ENCODE results near the gene DERA. TPM values are rescaled to one million over a fixed set of nuclear protein-coding genes. Genes with fewer than 3 reads are reported as not detected.
"Not testable (repeated sequence)": the region's sequence is repeated elsewhere in the genome, so short reads cannot be mapped to it uniquely, and the experiment has no call there.

Gene DERA
- total RNA-seq, 2 experiments from 2014 or later, result 28.3 to 34.0 TPM

DNA sequence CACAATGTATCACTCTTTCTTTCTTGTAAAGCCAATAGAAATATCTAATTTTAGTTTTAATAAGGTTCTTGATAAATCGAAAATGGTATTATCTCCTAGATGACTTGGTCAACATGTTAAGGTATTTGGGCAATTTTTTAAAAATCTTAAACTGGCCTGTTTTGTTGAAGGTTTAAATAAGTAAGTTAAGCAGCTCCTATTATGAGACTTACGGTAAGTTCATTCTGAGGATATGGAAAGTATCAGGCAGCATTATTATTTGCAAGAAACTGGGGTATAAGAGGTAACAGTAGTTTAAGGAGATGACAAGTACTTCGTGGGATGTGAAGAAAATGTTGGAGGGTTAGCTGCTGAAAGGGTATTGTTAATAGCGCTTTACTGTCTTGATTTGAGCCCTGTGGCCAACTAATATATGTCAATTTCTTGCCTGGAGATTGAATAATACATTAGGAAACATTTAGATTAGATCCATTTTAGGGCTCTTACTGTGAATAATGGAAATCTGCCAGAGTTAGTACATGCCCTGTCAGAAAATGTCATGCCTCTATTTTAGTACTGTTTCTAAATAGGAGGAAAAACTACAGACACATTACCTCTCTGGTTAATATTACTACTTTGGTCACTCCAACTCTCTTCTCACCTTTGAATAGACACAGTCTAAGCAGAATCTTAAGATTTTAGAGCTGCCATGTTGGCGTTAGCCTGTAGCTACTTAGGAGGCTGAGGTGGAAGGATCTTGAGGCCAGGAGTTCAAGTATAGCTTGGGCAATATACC is 23.9 kb upstream of the DERA start:
- no peaks in the 10 kb centered on the region for H3K9me3 Mint-ChIP-seq
- H3K36me3 Mint-ChIP-seq, result peaks cover 45% of the 10 kb centered on the region
- H3K27me3 Mint-ChIP-seq, result peaks cover 1% of the 10 kb centered on the region
- no peak overlapping the region for H3K4me3 Mint-ChIP-seq
- H3K4me1 Mint-ChIP-seq, result peaks cover 42% of the 10 kb centered on the region
- no peak for DNase-seq
- no peak overlapping the region for H3K27ac Mint-ChIP-seq

DNA sequence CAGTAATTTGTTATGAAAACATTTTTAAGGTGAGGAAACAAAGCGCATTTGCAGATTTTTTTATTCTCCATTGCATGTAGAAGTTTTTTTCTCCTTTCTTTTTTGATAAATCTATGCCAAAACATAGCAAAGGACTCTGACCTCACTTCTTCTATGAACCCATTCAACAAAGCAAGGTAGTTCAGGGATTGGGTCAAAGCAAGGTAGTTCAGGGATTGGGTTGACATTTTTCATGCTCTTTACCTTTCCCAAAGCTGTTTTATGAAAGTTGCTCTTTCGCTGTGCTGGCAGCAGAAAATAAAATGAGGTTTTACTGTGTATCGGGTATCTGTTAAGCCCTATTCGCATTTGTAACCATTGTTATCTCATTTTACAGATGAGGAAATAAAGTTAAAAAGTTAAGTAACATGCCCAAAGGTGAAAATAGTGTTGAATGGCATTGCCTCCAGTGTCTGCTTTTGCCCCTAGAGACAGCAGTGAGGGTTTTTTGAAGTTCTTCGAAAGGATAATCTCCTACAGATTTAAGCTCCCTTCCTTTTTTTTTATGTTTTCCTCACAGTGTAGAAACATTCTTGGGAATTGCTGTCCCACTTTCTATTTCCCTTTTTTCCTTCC is 18.4 kb upstream of the DERA start:
- Mint-ChIP-seq H3K27ac (no peak overlapping the region), H3K4me3 (no peak overlapping the region), H3K9me3 (no peaks in the 10 kb centered on the region)

DNA sequence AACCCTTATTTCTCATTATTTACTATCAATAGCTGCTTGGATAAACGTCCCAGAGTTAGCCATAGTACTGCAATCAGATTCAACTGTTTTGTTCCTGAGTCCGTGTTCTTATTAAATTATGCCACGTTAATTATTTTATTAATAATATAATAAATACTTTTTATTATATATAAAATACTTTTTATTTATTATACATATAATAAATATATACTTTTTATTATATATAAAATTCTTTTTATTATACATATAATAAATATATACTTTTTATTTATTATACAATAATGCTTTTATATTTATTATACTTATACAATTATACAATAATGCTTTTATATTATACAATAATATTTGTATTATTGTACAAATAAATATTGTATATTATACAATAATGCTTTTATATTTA is 17.9 kb upstream of the DERA start:
- no peak for DNase-seq
- no peaks in the 10 kb centered on the region for H3K9me3 Mint-ChIP-seq
- no peak overlapping the region for H3K27ac Mint-ChIP-seq

More for the DNA sequence above, 18.4 kb upstream of the DERA start:
- Mint-ChIP-seq H3K4me1 (peaks cover 9% of the 10 kb centered on the region), H3K27me3 (no peaks in the 10 kb centered on the region), H3K36me3 (peaks cover 5% of the 10 kb centered on the region)
- no peak for DNase-seq

DNA sequence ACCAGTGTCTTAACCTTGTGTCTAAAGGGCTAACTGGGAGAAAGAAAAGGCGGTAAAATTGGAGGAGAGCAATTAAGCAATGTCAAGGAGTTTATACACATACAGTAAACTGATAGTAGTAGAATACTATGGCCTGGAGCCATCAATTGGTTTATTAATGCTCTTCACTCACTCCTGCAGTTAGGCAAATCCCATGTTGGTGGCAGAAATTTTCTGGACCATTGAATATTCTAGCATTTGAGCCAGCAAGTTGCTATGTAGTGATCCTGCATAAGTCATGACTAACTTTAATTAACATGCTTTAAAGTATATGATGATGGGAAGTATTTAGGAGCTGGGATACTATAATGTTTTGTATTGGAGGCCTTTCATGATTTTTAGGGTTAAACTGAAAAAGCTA is 14.3 kb upstream of the DERA start:
- H3K4me1 Mint-ChIP-seq, result peaks cover 10% of the 10 kb centered on the region
- no peaks in the 10 kb centered on the region for H3K9me3 Mint-ChIP-seq
- peaks cover 16% of the 10 kb centered on the region for H3K36me3 Mint-ChIP-seq
- no peak for DNase-seq
- H3K27me3 Mint-ChIP-seq, result no peaks in the 10 kb centered on the region
- H3K4me3 Mint-ChIP-seq, result no peak overlapping the region
- H3K27ac Mint-ChIP-seq, result no peak overlapping the region

More for the DNA sequence above, 17.9 kb upstream of the DERA start:
- no peak overlapping the region for H3K4me3 Mint-ChIP-seq
- no peaks in the 10 kb centered on the region for H3K27me3 Mint-ChIP-seq
- H3K36me3 Mint-ChIP-seq, result peaks cover 5% of the 10 kb centered on the region
- peaks cover 7% of the 10 kb centered on the region for H3K4me1 Mint-ChIP-seq

DNA sequence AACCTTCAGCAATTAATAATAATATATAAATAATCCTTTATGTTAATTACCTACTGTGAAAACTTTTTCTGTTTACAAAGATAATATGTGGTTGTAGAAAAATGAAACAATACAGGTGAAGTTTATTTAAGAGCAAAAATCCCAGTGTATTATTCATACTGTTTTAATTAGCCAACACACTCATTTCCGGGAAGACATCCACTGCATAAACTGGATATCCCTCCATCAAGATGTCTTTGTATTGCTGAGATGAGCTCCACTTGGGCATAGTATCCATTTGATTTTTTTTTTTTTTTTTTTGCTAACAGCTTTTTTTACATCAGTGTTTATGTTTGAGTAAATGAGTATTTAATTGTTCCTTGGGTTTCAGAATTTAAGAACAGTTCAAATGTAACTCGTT is 13.7 kb upstream of the DERA start:
- Mint-ChIP-seq H3K27me3 (no peaks in the 10 kb centered on the region), H3K36me3 (peaks cover 16% of the 10 kb centered on the region), H3K4me3 (no peak overlapping the region), H3K4me1 (peaks cover 10% of the 10 kb centered on the region), H3K9me3 (no peaks in the 10 kb centered on the region), H3K27ac (no peak overlapping the region)
- DNase-seq, result no peak

DNA sequence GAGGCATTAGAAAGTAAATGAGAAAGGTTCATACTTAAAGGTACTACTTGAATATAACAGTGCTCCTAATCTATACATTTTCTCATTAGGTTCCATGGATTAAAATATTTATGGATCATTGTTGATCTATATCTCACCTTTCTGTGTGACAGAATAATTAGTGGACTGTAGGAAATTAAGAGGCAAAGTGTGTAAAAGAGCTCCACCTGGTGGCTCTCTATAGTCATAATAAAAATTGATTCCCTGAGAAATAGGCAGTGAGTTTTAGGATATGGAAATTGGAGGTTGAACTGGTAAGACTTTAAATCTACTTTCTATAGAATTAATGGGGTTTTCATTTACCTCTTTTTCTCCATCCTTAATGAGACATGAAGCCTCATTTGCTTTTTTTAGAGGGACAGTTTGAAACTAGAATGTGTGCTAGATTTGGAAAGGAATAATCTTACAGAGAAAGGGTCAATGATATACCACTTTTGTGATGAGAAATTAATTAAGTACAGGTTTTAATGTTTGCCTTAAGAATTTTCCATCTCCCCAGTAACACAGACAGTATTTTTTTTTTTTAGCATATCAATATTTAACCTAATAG is 11.8 kb upstream of the DERA start:
- no peak for DNase-seq
- Mint-ChIP-seq H3K27ac (no peak overlapping the region), H3K9me3 (no peaks in the 10 kb centered on the region), H3K4me3 (no peak overlapping the region), H3K4me1 (peaks cover 10% of the 10 kb centered on the region), H3K36me3 (peaks cover 18% of the 10 kb centered on the region), H3K27me3 (no peaks in the 10 kb centered on the region)

DNA sequence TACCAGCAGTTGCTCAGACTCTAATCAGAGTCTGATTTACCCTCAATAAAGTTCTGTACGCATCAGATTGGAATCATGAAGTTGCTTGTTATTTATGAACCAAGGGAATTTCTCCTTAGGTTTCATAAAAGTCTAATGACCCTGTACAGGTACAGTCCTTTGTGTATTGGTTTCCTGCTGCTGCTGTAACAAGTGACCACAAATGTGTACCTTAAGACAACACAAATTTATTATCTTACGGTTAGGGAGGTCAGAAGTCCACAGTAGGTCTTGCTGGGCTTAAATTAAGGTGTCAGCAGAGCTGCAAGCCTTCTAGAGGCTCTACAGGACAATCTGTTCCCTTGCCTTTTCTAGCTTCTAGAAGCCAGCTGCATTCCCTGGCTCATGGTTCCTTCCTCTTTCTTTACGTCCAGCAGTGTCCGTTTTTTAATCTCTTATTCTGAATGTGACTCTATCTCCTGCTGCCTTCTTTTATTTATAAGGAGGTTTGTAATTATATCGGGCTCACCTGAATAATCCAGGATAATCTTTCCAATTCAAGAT is 6.7 kb upstream of the DERA start:
- no peak for DNase-seq
- no peak overlapping the region for H3K27ac Mint-ChIP-seq
- peaks cover under 1% of the 10 kb centered on the region for H3K4me1 Mint-ChIP-seq
- H3K27me3 Mint-ChIP-seq, result no peaks in the 10 kb centered on the region
- H3K36me3 Mint-ChIP-seq, result peaks cover 15% of the 10 kb centered on the region
- H3K4me3 Mint-ChIP-seq, result no peak overlapping the region
- H3K9me3 Mint-ChIP-seq, result no peaks in the 10 kb centered on the region

DNA sequence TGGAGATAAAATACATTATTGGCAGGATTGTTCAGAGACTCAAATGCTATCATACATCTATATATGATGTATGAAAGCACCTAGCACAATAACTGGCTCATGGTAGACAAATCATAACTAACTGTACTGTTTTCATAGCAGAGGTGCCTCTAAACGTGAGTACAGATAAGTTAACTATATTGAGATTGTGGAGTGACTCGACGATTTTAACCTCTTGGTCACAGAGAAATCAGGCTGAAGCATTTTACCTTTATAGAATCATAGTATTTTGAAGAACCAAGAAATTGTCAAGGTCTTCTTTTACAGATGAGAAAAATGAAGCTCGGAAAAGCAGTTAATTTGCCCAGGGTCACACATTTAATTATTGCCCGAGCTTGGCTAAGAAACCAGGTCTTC is 666 bp upstream of the DERA start:
- H3K9me3 Mint-ChIP-seq, result no peaks in the 10 kb centered on the region
- no peaks in the 10 kb centered on the region for H3K27me3 Mint-ChIP-seq
- H3K4me1 Mint-ChIP-seq, result peaks cover 15% of the 10 kb centered on the region
- H3K4me3 Mint-ChIP-seq, result peak overlapping the region; percentile 24
- H3K27ac Mint-ChIP-seq, result no peak overlapping the region
- no peaks in the 10 kb centered on the region for H3K36me3 Mint-ChIP-seq
- no peak for DNase-seq

DNA sequence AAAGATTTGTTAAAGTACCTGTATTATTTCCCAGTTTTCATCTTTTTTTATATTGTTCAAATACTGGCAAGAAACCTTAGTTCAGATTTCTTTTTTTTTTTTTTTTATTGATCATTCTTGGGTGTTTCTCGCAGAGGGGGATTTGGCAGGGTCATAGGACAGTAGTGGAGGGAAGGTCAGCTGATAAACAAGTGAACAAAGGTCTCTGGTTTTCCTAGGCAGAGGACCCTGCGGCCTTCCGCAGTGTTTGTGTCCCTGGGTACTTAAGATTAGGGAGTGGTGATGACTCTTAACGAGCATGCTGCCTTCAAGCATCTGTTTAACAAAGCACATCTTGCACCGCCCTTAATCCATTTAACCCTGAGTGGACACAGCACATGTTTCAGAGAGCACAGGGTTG is 799 bp downstream of the DERA start:
- H3K9me3 Mint-ChIP-seq, H3K36me3 Mint-ChIP-seq, DNase-seq, H3K27me3 Mint-ChIP-seq: not testable (repeated sequence)
- Mint-ChIP-seq H3K4me3 (peak overlapping the region; percentile 93), H3K27ac (peak overlapping the region; percentile 86), H3K4me1 (peaks cover 15% of the 10 kb centered on the region)

DNA sequence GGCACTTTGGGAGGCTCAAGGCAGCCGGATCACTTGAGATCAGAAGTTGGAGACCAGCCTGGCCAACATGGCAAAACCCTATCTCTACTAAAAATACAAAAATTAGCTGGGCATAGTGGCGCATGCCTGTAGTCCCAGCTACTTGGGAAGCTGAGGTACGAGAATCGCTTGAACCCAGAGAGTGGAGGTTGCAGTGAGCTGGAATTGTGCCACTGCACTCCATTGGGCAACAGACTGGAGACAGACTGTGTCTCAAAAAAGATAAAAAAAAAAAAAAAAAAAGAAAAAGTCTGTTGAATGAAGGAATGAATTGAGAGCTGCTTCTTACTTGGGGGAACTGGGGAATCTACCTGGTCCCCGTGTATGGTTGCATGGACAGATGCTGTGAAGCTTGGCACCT is 3.0 kb downstream of the DERA start:
- H3K36me3 Mint-ChIP-seq, H3K9me3 Mint-ChIP-seq: not testable (repeated sequence)

DNA sequence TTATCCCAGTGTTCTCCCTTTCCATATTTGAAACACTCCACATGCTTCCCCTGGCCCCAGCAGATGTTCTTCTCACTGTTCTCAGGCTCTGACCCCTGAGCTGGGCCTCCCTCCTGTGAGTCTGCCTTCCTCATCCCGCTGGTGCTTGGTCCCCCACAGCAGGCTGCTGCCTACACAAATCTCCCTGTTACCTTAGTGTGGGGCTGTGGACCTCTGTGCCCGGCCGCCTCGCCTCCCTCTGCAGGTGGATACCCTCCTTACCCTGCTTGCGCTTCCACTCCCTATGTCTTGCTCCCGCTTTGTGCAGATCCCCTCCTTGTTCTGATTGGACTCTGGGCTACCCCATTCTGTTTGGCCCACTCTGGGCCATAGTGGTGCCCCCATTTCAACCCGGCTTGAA is 6.9 kb downstream of the DERA start:
- Mint-ChIP-seq H3K9me3 (no peaks in the 10 kb centered on the region), H3K36me3 (peaks cover 4% of the 10 kb centered on the region), H3K4me3 (no peak overlapping the region), H3K27ac (no peak overlapping the region), H3K27me3 (no peaks in the 10 kb centered on the region), H3K4me1 (peaks cover 6% of the 10 kb centered on the region)
- DNase-seq, result no peak

More for the DNA sequence above, 3.0 kb downstream of the DERA start:
- not testable (repeated sequence) for H3K27me3 Mint-ChIP-seq, H3K4me3 Mint-ChIP-seq, DNase-seq, H3K27ac Mint-ChIP-seq
- H3K4me1 Mint-ChIP-seq, result peaks cover 16% of the 10 kb centered on the region

DNA sequence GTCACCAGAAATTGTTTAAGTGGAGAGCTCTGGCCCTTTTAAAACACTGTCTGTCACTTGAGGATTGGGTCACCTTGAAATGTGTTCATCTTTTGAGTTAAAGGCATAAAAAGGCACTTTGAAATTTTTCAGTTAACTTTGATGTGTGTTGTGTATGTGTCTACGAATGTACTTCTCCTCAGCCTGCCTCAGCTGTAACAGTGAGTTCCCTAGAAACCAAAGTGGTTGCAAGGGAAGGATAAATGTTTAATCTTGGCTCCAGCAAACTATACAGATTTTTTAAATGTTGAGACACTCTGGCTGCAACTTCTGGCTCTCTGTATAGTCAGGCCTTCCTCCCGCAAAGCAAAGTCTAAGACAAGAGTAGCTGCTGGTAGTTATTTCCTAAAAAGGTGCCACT is 8.3 kb downstream of the DERA start:
- no peak for DNase-seq
- no peaks in the 10 kb centered on the region for H3K27me3 Mint-ChIP-seq
- no peak overlapping the region for H3K27ac Mint-ChIP-seq
- H3K4me1 Mint-ChIP-seq, result peaks cover 6% of the 10 kb centered on the region
- peaks cover 4% of the 10 kb centered on the region for H3K36me3 Mint-ChIP-seq
- H3K4me3 Mint-ChIP-seq, result no peak overlapping the region
- no peaks in the 10 kb centered on the region for H3K9me3 Mint-ChIP-seq

DNA sequence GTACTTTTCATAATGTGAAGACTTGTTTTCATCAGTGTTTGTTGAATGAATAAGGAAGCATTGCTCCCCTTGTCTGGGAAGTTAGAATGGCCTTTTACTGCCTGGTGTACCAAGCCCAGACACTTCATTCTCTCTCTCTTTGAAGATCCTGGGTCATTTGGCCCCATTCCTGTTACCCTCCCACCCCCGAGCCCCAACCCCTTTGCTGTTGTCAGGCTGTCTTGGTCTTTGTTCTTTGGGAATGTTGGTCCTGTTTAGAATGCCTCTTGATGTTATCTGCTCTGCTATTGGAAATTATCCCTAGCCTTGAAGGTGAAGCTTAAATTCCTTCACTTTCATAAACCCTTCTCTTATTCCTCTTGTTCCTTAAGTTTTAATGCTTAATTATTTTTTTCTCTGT is 13.8 kb downstream of the DERA start:
- Mint-ChIP-seq H3K36me3 (peaks cover 9% of the 10 kb centered on the region), H3K27ac (no peak overlapping the region), H3K27me3 (no peaks in the 10 kb centered on the region), H3K4me3 (no peak overlapping the region), H3K9me3 (no peaks in the 10 kb centered on the region), H3K4me1 (peaks cover under 1% of the 10 kb centered on the region)
- no peak for DNase-seq

DNA sequence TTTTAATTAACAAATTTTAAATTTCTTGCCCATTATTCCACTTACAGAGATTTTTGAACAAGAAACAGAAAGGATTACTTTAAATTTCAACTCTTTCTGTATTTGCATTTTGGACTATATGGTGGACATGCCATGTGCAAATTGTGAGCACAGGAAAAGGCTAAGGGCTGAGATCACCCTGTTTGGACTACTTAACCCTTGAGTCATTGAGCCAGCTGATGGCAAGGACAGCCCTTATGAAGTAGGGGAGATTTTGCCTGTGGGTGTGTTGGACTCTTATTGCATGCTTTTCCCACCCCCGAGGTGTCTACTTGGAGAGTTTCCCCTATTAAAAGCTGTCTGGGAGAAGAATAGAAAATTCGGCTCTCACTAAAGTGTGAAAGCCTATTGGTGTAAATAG is 17.2 kb downstream of the DERA start:
- DNase-seq, result no peak
- peaks cover 16% of the 10 kb centered on the region for H3K36me3 Mint-ChIP-seq
- peaks cover 7% of the 10 kb centered on the region for H3K4me1 Mint-ChIP-seq
- H3K27ac Mint-ChIP-seq, result no peak overlapping the region
- no peaks in the 10 kb centered on the region for H3K27me3 Mint-ChIP-seq
- peaks cover 2% of the 10 kb centered on the region for H3K9me3 Mint-ChIP-seq
- no peak overlapping the region for H3K4me3 Mint-ChIP-seq

DNA sequence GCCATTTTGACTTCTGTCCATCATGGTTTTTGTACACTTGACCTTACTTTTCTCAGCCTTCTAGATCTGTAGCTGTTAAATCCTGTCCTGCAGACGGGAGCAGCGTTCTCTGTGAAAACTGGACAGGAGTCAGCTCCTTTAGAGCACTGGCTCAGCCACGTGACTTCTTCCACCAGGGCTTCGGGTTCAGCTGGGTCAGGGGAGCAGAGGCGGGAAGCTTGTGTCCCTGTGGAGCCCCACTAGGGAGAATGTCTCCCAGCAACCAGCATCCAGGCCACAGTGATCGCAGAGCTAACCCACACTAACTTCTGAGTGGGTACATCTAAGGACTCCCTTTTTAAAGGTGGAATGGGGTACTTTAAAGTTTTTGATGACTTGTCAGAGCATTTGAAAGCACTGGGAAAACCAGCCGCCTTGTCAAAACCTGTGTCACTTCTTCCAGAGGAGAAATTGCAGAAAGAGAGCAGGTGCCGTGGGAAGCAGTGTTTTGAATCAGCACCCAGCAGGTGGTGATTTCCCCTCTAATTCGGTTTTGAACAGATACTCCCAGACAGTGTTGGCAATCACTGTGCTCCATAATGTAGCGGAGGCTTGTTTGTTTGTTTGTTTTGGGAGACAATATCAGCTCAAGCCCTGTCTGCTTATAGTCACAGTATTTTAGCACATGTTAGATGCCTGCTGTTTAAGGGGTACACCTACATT is 17.9 kb downstream of the DERA start:
- DNase-seq, result no peak
- Mint-ChIP-seq H3K9me3 (peaks cover 2% of the 10 kb centered on the region), H3K27me3 (no peaks in the 10 kb centered on the region), H3K27ac (no peak overlapping the region), H3K36me3 (peaks cover 20% of the 10 kb centered on the region), H3K4me1 (peaks cover 7% of the 10 kb centered on the region), H3K4me3 (no peak overlapping the region)

Data from activated naive CD8-positive, alpha-beta T cell treated with anti-CD3 and anti-CD28 coated beads for 36 hours (primary cell).